Measurements from ENCODE around the gene LIPA.

- TF ChIP-seq, protein P1, sequence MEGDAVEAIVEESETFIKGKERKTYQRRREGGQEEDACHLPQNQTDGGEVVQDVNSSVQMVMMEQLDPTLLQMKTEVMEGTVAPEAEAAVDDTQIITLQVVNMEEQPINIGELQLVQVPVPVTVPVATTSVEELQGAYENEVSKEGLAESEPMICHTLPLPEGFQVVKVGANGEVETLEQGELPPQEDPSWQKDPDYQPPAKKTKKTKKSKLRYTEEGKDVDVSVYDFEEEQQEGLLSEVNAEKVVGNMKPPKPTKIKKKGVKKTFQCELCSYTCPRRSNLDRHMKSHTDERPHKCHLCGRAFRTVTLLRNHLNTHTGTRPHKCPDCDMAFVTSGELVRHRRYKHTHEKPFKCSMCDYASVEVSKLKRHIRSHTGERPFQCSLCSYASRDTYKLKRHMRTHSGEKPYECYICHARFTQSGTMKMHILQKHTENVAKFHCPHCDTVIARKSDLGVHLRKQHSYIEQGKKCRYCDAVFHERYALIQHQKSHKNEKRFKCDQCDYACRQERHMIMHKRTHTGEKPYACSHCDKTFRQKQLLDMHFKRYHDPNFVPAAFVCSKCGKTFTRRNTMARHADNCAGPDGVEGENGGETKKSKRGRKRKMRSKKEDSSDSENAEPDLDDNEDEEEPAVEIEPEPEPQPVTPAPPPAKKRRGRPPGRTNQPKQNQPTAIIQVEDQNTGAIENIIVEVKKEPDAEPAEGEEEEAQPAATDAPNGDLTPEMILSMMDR (IDR thresholded peaks at IDR 0.05 in 8 of 11, conservative IDR thresholded peaks at IDR 0.05 in 3 of 11) = no peak
- no peak for TF ChIP-seq POLR2A (IDR thresholded peaks at IDR 0.05)
Observed at GRCh38 chr10:89241486-89242344, 9.9 kb downstream of the LIPA start.
